ENCODE data around the gene RGL2. TPM values are rescaled to one million over a fixed set of nuclear protein-coding genes. Genes with fewer than 3 reads are reported as not detected.
"Not testable (repeated sequence)": the region's sequence is repeated elsewhere in the genome, so short reads cannot be mapped to it uniquely, and the experiment has no call there.

Gene RGL2, protein sequence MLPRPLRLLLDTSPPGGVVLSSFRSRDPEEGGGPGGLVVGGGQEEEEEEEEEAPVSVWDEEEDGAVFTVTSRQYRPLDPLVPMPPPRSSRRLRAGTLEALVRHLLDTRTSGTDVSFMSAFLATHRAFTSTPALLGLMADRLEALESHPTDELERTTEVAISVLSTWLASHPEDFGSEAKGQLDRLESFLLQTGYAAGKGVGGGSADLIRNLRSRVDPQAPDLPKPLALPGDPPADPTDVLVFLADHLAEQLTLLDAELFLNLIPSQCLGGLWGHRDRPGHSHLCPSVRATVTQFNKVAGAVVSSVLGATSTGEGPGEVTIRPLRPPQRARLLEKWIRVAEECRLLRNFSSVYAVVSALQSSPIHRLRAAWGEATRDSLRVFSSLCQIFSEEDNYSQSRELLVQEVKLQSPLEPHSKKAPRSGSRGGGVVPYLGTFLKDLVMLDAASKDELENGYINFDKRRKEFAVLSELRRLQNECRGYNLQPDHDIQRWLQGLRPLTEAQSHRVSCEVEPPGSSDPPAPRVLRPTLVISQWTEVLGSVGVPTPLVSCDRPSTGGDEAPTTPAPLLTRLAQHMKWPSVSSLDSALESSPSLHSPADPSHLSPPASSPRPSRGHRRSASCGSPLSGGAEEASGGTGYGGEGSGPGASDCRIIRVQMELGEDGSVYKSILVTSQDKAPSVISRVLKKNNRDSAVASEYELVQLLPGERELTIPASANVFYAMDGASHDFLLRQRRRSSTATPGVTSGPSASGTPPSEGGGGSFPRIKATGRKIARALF
- 10 to 100 TPM; 85.6 to 98.0 TPM for total RNA-seq
- polyA plus RNA-seq (2013, experiment 1 of 2) = 54.9 TPM
- polyA plus RNA-seq (2013, experiment 2 of 2) = 46.3 TPM
- long read RNA-seq, experiment 1, partial matches to known transcripts = 9 of 11 reads
- long read RNA-seq, experiment 1, other reads (novel, unspliced or antisense) = 1 of 11 reads
- long read RNA-seq, experiment 2, transcript RGL2-247 (18 exons, 3,278 nt) = major isoform, 26 of 110 reads
- long read RNA-seq, experiment 2, partial matches to known transcripts = 16 of 110 reads
- long read RNA-seq, experiment 2, other reads (novel, unspliced or antisense) = 67 of 110 reads
- long read RNA-seq, experiment 3, transcript RGL2-247 (18 exons, 3,278 nt) = major isoform, 33 of 188 reads
- long read RNA-seq, experiment 3, partial matches to known transcripts = 34 of 188 reads
- long read RNA-seq, experiment 3, other reads (novel, unspliced or antisense) = 120 of 188 reads
- long read RNA-seq, experiment 4, partial matches to known transcripts = 11 of 26 reads
- long read RNA-seq, experiment 4, other reads (novel, unspliced or antisense) = 13 of 26 reads

DNA sequence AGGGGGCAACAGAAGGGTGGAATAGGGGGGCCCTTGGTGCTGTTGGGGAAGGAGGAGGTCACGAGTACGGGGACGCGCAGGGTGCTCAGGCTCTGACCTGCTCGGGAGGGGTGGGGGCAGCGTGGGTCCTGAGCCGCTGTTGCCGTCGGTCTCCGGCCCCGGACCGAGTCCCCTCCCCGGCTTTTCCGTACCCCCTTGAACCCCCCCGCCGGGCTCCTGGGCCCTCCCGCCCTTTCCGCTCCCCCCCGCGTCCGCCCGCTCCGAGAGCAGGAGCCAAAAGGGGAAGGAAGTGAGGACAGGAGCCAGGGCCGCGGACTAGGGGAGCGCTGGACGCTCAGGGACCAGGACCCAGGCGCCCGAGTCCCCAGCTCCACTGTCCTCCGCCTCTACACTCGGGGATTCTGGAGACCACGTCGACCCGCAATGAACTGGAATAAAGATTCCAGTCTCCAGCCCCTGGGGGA is at the start of gene RGL2:
RGL2 (minus strand) TSS at position 170 of the 464 bp plus-strand sequence. CDS start 332 bp downstream, outside the sequence.
- WGBS, 2 experiments (ENCODE audit: insufficient coverage in 1 of 2, insufficient read length in 1 of 2) = 0% methylated on average over 3 to 34 of the region's 34 CpGs
- Mint-ChIP-seq H3K4me1 (peaks cover 5% of the 10 kb centered on the region), H3K9me3 (no peaks in the 10 kb centered on the region), H3K36me3 (ENCODE audit: low read depth) (peaks cover 11% of the 10 kb centered on the region), H3K4me3 (peak within 1 kb of the TSS; percentile 100), H3K27ac (peak within 1 kb of the TSS; percentile 100), H3K27me3 (ENCODE audit: insufficient read depth) (no peaks in the 10 kb centered on the region)
- Histone ChIP-seq H3K27me3 (ENCODE audit: control insufficient read depth, insufficient read depth, low read length, poor library complexity, severe bottlenecking) (no peaks in the 10 kb centered on the region), H3K27ac (ENCODE audit: low read depth, low read length) (peak within 1 kb of the TSS; percentile 94), H3K9ac (ENCODE audit: extremely low read depth, low read length, poor library complexity, severe bottlenecking) (peak within 1 kb of the TSS; percentile 95), H3K4me1 (ENCODE audit: control insufficient read depth, insufficient read depth, low read length) (no peaks in the 10 kb centered on the region), H3K36me3 (ENCODE audit: control insufficient read depth, insufficient read depth, low read length) (peaks cover 13% of the 10 kb centered on the region), H3K4me3 (ENCODE audit: low read length) (peak within 1 kb of the TSS; percentile 99), H3K9me3 (ENCODE audit: control insufficient read depth, low read length) (no peaks in the 10 kb centered on the region)
- DNase-seq = no peak
- TF ChIP-seq, protein P1, sequence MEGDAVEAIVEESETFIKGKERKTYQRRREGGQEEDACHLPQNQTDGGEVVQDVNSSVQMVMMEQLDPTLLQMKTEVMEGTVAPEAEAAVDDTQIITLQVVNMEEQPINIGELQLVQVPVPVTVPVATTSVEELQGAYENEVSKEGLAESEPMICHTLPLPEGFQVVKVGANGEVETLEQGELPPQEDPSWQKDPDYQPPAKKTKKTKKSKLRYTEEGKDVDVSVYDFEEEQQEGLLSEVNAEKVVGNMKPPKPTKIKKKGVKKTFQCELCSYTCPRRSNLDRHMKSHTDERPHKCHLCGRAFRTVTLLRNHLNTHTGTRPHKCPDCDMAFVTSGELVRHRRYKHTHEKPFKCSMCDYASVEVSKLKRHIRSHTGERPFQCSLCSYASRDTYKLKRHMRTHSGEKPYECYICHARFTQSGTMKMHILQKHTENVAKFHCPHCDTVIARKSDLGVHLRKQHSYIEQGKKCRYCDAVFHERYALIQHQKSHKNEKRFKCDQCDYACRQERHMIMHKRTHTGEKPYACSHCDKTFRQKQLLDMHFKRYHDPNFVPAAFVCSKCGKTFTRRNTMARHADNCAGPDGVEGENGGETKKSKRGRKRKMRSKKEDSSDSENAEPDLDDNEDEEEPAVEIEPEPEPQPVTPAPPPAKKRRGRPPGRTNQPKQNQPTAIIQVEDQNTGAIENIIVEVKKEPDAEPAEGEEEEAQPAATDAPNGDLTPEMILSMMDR (conservative IDR thresholded peaks at IDR 0.05) = no peak

DNA sequence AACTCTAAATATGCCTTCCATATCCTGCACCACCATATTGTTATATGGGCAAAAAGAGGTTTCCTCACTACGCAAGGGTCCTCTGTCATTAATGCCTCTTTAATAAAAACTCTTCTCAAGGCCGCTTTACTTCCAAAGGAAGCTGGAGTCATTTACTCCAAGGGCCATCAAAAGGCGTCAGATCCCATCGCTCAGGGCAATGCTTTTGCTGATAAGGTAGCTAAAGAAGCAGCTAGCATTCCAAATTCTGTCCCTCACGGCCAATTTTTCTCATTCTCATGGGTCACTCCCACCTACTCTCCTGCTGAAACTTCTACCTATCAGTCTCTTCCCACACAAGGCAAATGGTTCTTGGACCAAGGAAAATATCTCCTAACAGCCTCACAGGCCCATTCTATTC is 49.1 kb upstream of the RGL2 start:
- Histone ChIP-seq H3K9me3 (ENCODE audit: control insufficient read depth, low read length) (no peaks in the 10 kb centered on the region), H3K27me3 (ENCODE audit: control insufficient read depth, insufficient read depth, low read length, poor library complexity, severe bottlenecking) (no peaks in the 10 kb centered on the region), H3K36me3 (ENCODE audit: control insufficient read depth, insufficient read depth, low read length) (no peaks in the 10 kb centered on the region), H3K4me3 (ENCODE audit: low read length) (no peak overlapping the region), H3K4me1 (ENCODE audit: control insufficient read depth, insufficient read depth, low read length) (peaks cover 6% of the 10 kb centered on the region), H3K9ac (ENCODE audit: extremely low read depth, low read length, poor library complexity, severe bottlenecking) (no peak overlapping the region), H3K27ac (ENCODE audit: low read depth, low read length) (no peak overlapping the region)
- peaks cover 13% of the 10 kb centered on the region for H3K27me3 Mint-ChIP-seq (ENCODE audit: insufficient read depth)
- WGBS, 2 experiments (ENCODE audit: insufficient coverage in 1 of 2, insufficient read length in 1 of 2) = 89 to 92% methylated on average over 5 of the region's 5 CpGs
- H3K4me3 Mint-ChIP-seq = no peak overlapping the region
- H3K27ac Mint-ChIP-seq = no peak overlapping the region
- H3K4me1 Mint-ChIP-seq = peaks cover 57% of the 10 kb centered on the region
- no peak for DNase-seq
- H3K9me3 Mint-ChIP-seq = no peaks in the 10 kb centered on the region
- TF ChIP-seq, protein P1 (conservative IDR thresholded peaks at IDR 0.05) = no peak
- no peaks in the 10 kb centered on the region for H3K36me3 Mint-ChIP-seq (ENCODE audit: low read depth)

DNA sequence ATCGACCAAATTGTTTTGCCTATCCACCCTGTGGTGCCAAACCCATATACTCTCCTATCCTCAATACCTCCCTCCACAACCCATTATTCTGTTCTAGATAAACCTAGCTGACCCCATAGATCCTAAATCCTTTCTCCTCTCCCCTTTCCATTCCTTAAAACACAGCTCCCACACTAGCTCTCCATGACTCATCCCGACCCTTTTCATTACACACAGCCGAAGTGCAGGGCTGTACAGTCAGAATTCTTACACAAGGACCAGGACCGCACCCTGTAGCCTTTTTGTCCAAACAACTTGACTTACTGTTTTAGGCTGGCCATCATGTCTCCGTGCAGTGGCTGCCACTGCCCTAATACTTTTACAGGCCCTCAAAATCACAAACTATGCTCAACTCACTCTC is 48.2 kb upstream of the RGL2 start:
- H3K36me3 ChIP-seq (ENCODE audit: control insufficient read depth, insufficient read depth, low read length); H3K4me3 Mint-ChIP-seq; H3K27me3 ChIP-seq (ENCODE audit: control insufficient read depth, insufficient read depth, low read length, poor library complexity, severe bottlenecking); H3K9me3 Mint-ChIP-seq; DNase-seq; H3K27me3 Mint-ChIP-seq (ENCODE audit: insufficient read depth); H3K9ac ChIP-seq (ENCODE audit: extremely low read depth, low read length, poor library complexity, severe bottlenecking); H3K4me3 ChIP-seq (ENCODE audit: low read length); H3K4me1 ChIP-seq (ENCODE audit: control insufficient read depth, insufficient read depth, low read length); H3K9me3 ChIP-seq (ENCODE audit: control insufficient read depth, low read length); H3K36me3 Mint-ChIP-seq (ENCODE audit: low read depth); H3K27ac ChIP-seq (ENCODE audit: low read depth, low read length): not testable (repeated sequence)
- Mint-ChIP-seq H3K4me1 (peaks cover 57% of the 10 kb centered on the region), H3K27ac (peak overlapping the region; percentile 52)
- 87 to 92% methylated on average over 4 to 5 of the region's 5 CpGs for WGBS, 2 experiments (ENCODE audit: insufficient coverage in 1 of 2, insufficient read length in 1 of 2)

All from endodermal cell (in vitro differentiated cells).